HG03432 (cell line): ENCODE data around the gene EXT2.

Experiments used
- ATAC-seq: cut with Tn5 transposase; IDR thresholded peaks from one replicate; pipeline ENCODE4 v1.9.1; 2021; ENCODE audit warnings: mild to moderate bottlenecking, moderate library complexity; ENCODE audit not compliant: unreplicated experiment

Gene EXT2

DNA sequence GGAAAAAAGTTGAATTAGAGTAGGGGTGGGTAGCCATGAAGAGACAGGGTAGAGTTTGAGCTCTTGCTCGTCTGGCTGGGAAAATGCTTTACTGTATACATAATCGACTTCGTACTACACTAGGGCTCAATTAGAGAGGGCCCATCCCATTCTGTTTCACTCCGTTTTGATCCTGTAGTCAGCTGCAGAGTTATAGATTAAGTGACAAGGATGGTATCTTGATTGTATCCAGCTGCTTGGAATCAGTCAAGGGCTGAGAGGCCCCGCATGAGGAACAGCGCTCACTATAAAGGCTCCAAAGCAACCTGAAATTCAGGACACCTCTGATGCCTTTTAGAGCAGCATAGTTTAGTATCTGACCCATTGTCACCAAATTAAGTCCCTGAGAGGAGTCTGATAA, 132.9 kb downstream of the EXT2 start:
- no peak for ATAC-seq

DNA sequence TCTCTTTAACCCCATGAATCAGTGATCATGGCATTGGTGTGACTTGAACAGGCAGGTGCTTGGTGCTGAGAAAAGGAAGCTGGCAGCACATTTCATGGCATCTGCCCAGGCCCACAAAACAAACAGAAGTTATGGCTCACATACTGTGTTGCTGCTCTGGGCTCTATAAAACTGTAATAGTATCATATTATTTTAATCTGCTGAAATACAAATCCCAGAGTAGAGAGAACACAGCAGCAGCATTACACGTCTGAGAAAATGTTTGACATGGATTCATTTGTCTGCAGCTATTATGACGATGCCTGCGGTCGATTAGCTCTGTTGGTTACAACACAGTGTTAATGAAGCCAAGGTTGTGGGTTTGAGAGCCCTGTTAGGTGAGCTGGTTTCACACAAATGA, 133.6 kb downstream of the EXT2 start:
- ATAC-seq, result no peak

DNA sequence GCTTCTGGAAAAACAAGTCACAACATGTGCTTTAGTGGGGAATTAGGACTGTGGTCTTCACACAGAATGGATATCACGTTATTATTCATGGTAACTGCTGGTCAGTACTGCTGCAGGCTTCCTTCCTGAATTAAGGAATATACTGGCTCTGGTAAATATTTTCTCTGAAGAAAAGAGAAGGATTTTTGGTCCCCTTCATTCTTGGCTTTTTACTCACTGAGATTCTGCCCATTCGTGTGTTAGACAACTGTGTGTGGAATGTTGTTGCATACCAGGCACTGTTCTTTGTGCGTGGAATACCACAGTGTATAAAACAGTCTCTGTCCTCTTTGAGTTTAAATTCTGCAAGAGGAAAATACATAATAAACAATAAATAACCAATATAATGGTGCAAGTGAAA, 134.1 kb downstream of the EXT2 start:
- ATAC-seq, result no peak

DNA sequence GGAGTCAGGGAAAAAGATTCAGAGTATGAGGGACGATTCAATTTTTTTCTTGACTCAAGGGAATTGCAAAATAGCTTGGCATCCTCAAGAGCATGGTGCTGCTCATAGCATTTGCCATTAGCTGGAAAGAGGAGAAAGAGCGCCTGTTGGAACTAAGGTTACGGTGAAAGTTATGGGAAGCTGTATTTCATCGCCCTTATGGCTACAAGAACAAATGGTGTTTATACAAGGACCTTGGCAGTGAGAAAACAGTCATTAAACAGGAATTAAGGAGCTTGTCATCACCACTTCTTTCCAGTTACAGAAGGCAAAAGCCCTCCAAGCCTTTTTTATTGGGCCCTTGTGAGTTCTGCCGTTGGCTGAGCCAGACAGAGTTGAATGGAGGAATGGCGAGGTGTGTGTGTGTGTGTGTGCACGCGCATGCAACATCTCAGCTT, 140.3 kb downstream of the EXT2 start:
- ATAC-seq, result no peak

DNA sequence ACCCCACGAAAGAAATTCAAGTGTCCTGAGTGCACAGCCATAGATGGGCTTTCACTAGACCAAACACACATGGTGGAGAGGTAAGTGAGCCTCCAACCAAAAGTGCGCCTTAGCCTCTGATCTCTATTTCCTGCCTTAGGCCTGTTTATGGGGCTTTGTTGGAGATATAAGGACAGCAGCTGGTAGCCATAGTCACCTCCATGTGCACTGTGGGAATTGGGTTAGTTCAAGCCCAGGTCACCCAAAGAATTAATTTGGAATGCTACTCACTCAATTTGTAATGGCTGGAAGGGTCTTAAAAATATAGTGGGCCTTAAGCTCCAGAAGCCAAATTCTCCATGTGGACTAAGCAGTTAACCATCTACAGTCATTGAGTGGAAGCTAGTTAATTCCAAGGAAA, 140.8 kb downstream of the EXT2 start:
- ATAC-seq, result no peak

DNA sequence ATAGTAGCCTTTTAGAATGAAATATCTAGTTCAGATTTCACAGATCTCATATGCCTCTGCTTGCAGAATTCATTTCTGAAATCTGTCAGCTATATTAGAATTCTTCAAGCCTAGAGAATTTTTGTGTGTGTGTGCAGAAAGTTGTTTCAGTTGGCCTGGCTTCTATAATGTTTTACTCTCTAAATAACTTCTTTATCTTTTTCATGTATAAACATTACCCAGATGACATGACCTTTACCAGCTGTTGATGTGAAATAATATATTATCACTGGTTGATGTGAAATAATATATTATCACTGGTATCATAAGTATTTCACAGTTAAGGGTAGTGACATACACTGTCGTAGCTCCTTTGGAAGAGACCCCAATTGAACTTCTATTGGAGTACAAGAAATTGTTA, 141.7 kb downstream of the EXT2 start:
- ATAC-seq, result no peak

DNA sequence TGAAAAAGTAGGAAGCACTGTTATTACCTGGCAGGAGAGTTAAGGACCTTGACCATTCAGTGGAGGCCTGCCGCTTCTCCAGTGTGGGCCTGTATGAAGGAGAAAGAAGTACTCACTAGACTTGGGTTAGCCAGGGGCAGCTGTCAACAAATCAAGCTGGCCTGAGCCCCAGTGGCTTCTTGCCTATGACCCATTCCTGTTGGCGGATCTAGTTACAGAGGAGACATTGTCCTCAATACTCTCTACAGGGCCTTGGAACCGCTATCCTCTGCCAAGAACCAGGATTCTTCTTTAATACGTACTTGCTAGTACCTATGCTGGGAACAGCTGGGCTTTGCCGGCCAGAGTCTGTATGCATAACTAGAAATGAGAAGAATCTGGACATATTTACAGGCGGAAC, 146.4 kb downstream of the EXT2 start:
- no peak for ATAC-seq

DNA sequence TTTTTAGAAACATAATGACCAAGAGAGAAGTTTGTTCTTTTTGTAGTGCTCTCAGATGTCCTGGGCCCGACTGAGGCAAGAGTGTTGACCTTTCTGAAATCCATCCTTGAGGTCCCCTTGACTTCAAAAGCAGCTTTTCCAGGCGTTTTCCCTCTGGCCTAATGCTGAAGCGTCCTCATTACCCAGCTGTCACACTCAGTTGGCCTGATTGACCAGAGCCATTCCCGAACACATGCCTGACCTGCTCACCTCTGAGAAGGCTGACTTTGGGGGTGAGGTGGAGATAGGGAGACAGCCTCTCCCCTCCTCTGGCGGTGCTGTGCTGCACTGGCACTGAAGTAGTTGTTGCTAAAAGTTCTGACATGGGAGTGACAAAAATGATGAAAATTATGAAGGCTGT, 147.6 kb downstream of the EXT2 start:
- ATAC-seq, result no peak

DNA sequence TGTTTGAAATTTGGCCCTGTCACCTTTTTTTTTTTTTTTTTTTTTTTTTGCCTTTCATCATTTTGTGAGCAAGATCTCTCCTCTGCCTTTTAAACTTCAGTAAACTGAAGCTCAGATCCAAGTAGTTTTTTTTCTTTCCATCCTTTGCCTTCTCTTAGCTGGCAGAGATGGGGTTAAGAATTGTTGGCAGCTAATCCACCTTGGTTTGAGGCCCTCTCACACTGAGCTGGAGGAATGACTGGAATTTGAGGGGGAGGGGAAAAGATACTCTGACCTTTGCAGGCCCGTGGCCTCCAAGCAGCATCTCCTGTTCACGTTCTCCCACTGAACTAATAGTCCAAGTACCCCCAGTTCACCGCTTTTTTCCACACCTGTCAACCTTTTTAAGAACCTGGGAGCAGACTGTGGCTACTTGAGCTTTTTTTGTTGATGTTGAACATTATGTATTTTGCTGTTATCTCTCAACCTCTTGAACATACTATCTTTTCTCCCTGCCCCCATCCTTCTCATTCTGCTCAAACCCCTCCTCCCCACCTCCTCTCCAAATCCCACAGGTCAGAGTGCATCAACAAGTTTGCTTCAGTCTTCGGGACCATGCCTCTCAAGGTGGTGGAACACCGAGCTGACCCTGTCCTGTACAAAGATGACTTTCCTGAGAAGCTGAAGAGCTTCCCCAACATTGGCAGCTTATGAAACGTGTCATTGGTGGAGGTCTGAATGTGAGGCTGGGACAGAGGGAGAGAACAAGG, 148.3 kb downstream of the EXT2 start:
- no peak for ATAC-seq

DNA sequence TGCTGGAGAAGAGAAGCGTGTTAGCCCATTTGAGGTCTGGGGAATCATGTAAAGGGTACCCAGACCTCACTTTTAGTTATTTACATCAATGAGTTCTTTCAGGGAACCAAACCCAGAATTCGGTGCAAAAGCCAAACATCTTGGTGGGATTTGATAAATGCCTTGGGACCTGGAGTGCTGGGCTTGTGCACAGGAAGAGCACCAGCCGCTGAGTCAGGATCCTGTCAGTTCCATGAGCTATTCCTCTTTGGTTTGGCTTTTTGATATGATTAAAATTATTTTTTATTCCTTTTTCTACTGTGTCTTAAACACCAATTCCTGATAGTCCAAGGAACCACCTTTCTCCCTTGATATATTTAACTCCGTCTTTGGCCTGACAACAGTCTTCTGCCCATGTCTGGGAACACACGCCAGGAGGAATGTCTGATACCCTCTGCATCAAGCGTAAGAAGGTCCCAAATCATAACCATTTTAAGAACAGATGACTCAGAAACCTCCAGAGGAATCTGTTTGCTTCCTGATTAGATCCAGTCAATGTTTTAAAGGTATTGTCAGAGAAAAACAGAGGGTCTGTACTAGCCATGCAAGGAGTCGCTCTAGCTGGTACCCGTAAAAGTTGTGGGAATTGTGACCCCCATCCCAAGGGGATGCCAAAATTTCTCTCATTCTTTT, 149.3 kb downstream of the EXT2 start:
- ATAC-seq, result no peak

DNA sequence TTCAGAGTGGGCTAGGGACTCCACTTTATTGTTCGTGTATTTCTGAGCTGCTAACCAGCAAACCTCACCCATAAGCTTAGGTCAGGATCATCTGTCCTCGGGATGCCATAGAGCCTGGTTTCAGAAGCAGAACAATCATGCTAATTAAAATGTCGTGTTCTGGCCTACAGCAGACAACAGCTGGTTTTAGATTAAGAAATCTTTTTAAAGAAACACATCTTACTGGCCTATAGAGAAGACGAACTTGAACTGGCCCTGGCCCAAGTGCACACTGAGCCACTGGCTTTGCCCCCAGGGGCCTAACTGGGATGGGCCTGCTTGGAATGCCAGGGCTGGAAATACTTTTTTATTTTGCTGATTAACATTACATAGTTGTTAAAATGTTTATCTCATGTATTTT, 151.2 kb downstream of the EXT2 start:
- no peak for ATAC-seq

DNA sequence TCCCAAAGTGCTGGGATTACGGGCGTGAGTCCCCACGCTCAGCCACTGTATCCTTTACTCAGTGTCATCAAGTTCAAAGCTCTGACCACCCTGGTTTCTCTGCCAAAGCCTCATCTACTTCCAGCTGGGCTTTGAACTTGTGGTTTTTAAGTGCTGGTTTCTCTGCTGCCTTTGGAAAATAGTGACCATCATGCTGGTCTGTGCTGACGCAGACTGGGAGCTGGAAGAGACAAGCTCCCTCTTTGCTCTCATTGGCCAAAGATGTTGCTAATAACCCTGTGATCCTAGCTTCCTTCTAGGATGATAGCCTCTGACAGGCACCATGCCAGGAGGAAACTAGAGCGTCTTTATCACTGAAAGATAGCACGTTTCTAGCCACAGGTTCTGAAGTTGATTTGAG, 152.0 kb downstream of the EXT2 start:
- ATAC-seq, result no peak

DNA sequence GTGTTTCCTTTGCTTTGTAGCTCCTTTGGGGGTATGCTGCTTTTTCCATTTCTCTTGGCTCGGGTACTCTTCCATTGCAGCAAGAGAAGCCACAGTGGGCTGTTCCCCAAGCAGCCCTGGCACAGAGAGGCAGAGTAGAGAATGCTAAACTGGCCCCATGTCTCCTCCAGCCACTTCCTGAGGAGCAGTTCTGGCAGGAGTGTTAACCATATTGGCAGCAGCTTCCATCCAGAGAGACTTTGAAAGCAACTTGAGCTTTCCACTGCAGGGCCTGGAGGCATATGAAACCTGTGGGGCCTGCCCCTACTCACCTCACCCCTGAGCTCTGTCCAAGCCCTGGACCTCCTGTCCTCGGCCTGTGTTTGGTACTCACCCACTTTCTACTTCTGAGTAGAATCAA, 152.6 kb downstream of the EXT2 start:
- ATAC-seq, result no peak

DNA sequence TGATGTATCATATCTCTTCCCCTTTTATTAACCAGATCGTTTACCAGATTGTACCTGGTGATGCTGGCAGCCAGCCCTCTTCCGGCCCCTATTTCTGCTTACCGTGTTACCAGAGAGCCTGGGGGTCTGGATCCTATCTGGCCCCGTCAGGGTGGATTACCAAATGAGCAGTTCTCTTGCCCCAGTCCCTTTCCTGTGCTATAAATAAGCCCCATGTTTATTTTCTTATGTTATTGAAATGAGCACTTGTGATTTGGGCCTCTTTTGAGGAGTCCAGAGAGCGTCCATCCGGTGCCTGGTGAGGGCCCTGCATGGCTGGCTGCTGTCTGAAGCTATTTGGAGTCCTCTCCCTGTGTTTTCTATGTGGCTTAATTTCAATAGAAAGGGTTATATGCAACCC, 154.9 kb downstream of the EXT2 start:
- ATAC-seq, result no peak

DNA sequence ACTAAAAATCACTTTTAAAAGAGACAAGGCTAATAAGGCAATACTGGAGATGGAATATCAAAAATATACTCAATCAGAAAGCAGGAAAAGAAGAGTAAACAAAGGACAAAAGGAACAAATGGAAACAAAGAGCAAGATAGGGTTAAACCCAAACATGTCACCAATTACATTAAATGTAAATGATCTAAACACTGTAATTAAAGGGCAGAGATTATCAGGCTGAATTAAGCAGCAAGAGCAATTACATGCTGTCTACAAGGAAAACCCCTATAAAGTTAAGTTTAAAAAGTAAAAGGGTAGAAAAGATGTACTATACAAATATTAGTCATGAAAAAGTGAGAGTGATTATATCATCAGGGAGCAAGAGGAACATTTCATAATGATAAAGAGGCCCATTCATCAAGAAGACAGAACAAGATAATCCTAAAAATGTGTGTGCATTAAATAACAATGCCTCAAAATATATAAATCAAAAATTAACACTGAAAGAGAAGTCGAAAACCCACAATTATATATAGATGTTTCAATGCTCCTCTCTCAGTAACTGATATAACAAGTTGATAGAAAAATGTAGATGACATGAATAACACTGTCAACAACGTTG, 157.6 kb downstream of the EXT2 start:
- ATAC-seq, result no peak

DNA sequence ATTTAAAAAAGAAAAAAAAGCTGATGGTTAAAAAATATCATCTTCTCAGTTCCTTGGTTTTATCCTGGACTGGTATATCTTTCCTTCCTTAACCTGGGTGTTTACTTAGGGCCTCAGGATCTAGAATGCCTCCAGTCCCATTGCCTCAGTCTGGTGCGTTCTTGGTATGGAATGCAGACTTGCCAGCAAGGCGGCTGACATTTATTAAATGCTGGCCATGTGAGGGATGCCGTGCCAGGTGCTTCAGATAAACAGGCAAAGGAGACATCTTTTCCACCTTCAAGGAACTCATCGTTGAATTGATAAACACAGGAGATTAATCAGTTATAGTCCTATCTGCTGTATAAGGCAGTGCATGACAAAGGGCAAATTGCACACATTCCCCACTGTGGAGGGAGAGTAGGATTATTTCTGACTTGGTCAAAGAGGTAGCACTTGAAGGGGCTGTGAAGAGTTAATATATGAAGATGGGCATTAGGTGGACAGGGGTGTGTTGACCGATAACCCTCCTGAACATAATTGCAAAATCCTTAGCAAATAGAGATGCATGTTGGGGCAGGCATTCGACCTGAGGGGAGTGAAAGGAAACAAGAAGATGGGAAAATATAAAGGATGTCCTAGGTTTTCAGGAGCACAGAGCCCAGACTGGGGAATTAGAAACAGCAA, 160.1 kb downstream of the EXT2 start:
- ATAC-seq, result no peak

DNA sequence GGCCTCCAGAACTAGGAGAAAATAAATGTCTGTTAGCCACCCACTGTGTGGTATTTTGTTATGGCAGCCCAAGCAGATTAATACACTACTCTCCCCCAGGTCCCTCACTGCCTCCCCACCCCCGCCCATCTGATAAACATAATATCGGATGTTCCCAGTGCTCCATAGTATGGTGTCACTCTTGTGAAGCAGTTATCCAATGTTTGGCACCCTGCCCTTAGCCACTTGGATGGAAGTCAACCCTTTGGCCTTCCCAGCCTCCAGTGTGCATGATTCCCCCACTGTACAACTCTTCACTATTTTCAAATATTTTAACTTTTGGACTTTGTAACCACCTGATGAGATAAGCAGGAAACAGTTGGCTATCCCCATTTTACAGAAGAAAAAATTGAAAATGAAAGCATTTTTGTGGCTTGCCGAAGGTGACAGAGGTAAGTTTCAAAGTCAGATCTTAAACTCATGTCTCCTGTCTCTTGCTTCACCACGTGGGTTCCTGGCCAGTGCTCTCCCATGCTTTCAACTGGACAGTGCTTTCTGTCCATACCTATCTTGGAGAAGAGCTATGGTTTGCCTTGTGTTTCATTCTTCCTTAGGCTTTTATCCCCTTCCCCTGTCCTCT, 161.3 kb downstream of the EXT2 start:
- no peak for ATAC-seq

DNA sequence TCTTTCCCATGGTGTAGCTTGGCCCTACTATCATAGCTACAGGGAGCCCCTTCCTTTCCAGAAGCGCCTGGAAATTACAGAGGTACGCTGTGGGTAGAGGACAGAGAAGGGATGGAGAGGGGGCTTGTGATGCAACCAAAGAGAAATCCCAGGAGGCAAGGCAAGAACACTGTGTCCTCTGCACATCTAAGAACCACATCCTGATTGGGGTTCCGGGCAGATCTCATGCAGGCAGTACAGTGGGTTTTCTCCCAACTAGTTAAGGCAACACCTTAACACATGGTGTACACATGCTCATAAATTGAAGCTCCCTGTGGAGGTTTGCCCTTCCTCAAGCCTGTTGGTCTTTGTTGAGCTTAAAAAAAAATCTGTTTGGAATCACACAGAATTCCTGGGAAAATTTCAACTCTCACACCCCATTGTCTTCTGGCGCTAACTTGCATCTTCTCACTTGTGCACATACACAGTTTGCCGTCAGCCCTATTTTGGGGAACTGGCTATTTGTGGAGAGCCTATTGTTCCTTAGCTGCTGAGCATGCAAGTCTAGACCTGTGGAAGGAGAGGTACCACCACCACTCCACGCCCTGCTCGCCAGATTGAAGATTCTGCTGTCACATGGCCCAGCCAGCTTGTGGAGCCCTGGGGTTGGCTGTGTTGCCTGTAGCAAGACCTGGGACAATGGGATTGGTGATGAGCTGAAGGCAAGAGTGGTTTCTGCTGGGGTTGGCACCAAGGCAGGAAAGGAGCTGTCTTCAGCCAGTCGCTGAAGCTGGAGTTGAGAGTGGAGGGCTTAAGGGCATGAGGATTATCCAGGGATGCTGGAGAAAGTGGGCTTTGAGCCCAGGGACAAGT, 162.1 kb downstream of the EXT2 start:
- ATAC-seq, result no peak

DNA sequence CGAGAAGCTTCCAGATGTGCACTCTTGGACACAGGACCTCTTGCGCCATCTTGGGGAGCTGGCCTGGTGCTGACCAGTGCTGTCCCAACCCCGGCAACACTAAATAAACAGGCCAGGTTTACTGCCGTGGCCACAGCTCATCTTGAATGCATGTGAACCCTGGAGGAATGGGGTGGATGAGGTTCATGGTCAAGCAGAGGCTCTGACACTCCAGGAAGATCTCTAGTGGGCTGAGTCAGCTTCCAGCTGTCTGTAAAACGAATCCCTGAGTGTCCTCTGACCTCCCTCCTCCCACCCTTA, 162.7 kb downstream of the EXT2 start:
- no peak for ATAC-seq

DNA sequence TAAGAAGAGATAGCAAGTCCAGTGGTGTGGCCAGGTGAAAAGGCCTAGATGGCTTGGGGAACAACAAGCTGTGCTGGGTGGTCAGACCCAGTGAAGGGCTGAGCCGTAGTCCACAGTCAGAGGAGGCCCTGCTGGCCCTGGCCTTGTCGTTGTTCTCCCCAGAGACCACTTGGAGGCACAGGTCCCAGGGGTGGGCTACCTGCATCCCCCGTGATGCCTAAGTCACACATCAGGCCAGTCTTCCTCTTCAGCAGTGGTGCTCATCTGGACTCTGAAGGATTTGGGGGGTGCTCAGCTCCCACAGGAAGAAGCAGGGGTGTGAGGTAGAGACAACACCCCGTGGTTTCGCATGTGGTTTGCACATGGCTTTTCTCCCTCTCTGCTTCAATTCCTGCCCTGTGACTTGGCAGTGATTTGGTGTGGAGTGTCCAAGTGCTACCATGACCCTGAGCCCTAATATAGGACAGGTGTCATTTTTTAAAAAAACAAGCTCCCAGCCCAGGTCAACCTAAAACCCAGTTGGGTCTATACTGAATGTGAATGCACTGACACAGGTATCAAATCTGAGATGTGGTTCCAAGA, 163.5 kb downstream of the EXT2 start:
- no peak for ATAC-seq
